Measurements from ENCODE around the gene CRHBP.

CRHBP gene

DNA sequence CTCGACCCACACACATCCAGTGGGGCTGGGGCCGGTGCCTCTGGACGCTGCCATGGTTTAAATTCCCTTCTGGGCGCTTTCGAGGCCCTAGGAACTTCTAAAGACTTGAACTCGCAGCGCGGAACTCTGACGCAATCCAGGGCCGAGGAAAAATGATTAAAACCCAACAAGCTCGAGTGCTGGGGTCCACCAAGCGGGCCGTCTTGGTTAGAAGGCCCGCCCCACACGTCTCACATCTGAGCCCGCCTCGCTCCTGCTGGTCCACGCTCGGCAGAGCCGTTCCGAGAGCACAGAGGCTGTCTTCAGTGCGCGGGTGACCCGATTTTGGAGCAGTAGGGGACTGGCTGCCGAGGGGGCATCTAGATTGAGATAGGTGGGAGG lies 1.5 kb downstream of the CRHBP start:
- Histone ChIP-seq H3K36me3 (ENCODE audit: control insufficient read depth in 4 of 4, insufficient read depth in 4 of 4, low read length in 3 of 4) (peaks cover 0 to 30% (median 10%) of the 10 kb centered on the region in 4 experiments), H3K4me1 (ENCODE audit: control extremely low read depth in 1 of 4, control insufficient read depth in 4 of 4, insufficient read depth in 4 of 4, low read length in 3 of 4) (peaks cover 20 to 81% (median 36%) of the 10 kb centered on the region in 4 experiments), H3K9me3 (ENCODE audit: control extremely low read depth in 1 of 5, control insufficient read depth in 4 of 5, insufficient read depth in 2 of 5, low read depth in 1 of 5, low read length in 4 of 5) (no peaks in the 10 kb centered on the region), H3K27ac (ENCODE audit: insufficient read depth in 1 of 2, low read depth in 1 of 2, low read length in 2 of 2, poor library complexity in 1 of 2, severe bottlenecking in 2 of 2) (peak overlapping the region; percentile 78 to 86), H3K27me3 (replicated peaks in 2 of 5; ENCODE audit: control insufficient read depth in 4 of 5, insufficient read depth in 5 of 5, low read length in 4 of 5) (peaks cover 0 to 8% (median 0%) of the 10 kb centered on the region in 5 experiments), H3K4me3 (ENCODE audit: control insufficient read depth in 1 of 7, extremely low read depth in 1 of 7, insufficient read depth in 4 of 7, low read depth in 2 of 7, low read length in 6 of 7) (peak overlapping the region; percentile 53 to 100 (median 89))
- POLR2A ChIA-PET, result no interaction called here
- WGBS (ENCODE audit: insufficient coverage), result under 1% methylated on average over 22 of the region's 25 CpGs
- DNase-seq, result peak in 2 of 3 donors; percentile 51 to 55
- CTCF ChIA-PET, result interaction anchor here (1.9 kb wide), 1 partner anchor 10 kb away, joined by 6 read pairs; no protein-coding TSS in a partner anchor

GRCh38 chr5:76956033-76956432 lies 3.2 kb downstream of the CRHBP start:
- Histone ChIP-seq H3K4me3 (ENCODE audit: control insufficient read depth in 1 of 7, extremely low read depth in 1 of 7, insufficient read depth in 4 of 7, low read depth in 2 of 7, low read length in 6 of 7) (peak overlapping the region in 5 of 7 experiments; percentile 52 to 100 (median 89)), H3K27ac (ENCODE audit: insufficient read depth in 1 of 2, low read depth in 1 of 2, low read length in 2 of 2, poor library complexity in 1 of 2, severe bottlenecking in 2 of 2) (peak overlapping the region; percentile 78 to 86), H3K9me3 (ENCODE audit: control extremely low read depth in 1 of 5, control insufficient read depth in 4 of 5, insufficient read depth in 2 of 5, low read depth in 1 of 5, low read length in 4 of 5) (no peaks in the 10 kb centered on the region), H3K4me1 (ENCODE audit: control extremely low read depth in 1 of 4, control insufficient read depth in 4 of 4, insufficient read depth in 4 of 4, low read length in 3 of 4) (peaks cover 24 to 84% (median 47%) of the 10 kb centered on the region in 4 experiments), H3K36me3 (ENCODE audit: control insufficient read depth in 4 of 4, insufficient read depth in 4 of 4, low read length in 3 of 4) (peaks cover 0 to 45% (median 13%) of the 10 kb centered on the region in 4 experiments), H3K27me3 (replicated peaks in 2 of 5; ENCODE audit: control insufficient read depth in 4 of 5, insufficient read depth in 5 of 5, low read length in 4 of 5) (peaks cover 0 to 8% (median 0%) of the 10 kb centered on the region in 5 experiments)
- POLR2A ChIA-PET, result interaction anchor here (0.6 to 0.7 kb wide), 2 partner anchors 10 to 45 kb away, joined by 3 to 4 read pairs; no protein-coding TSS in a partner anchor
- CTCF ChIA-PET, result interaction anchor here (0.7 to 1.5 kb wide), 3 partner anchors 10 to 61 kb away, joined by 3 to 5 read pairs (median 4); no protein-coding TSS in a partner anchor
- 55% methylated on average over 2 of the region's 2 CpGs for WGBS (ENCODE audit: insufficient coverage)
- DNase-seq, result no peak

DNA sequence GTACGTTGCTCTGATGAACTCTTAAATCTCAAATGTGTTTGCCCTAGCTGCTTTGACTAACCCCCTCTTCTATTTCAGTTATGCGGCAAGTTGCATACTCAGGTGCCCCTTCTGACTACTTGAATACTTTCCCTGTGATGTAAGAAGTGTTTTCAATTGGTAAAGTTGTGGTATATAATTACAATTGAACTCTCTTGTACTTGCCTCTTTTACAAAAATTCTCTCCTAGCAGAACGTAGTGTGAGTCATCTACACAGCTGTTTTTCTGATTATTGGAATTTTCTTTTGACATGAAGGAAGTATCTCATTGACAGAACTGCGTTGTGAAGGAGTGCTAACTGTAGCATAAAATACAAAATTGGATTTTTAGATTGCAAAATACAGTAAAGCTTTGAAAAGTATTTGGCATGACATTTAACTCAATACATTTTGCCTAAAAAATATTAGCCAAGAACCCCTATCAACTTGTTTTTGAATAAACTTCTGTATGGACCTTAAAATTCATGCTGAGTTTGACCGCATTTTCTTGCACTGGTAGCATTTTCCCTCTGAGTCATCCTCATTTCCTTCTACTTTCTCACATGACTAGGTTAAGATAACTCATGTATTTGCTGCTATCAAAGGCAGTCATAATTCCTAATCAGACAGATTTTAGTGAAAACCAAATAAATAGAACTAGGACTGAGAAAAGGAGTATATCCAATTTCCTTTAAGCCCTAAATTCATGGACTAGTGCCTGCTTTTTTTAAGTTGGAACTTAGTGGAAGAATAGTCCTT lies 6.3 kb downstream of the CRHBP start:
- peaks cover 3 to 69% (median 24%) of the 10 kb centered on the region in 4 experiments for H3K36me3 ChIP-seq (ENCODE audit: control insufficient read depth in 4 of 4, insufficient read depth in 4 of 4, low read length in 3 of 4)
- H3K4me3 ChIP-seq (ENCODE audit: control insufficient read depth in 1 of 7, extremely low read depth in 1 of 7, insufficient read depth in 4 of 7, low read depth in 2 of 7, low read length in 6 of 7), result peak overlapping the region in 3 of 7 experiments; percentile 29 to 100 (median 54)
- H3K27me3 ChIP-seq (replicated peaks in 2 of 5; ENCODE audit: control insufficient read depth in 4 of 5, insufficient read depth in 5 of 5, low read length in 4 of 5), result peaks cover 0 to 7% (median 0%) of the 10 kb centered on the region in 5 experiments
- 0% methylated on average over 2 of the region's 5 CpGs for WGBS (ENCODE audit: insufficient coverage)
- H3K27ac ChIP-seq (ENCODE audit: insufficient read depth in 1 of 2, low read depth in 1 of 2, low read length in 2 of 2, poor library complexity in 1 of 2, severe bottlenecking in 2 of 2), result peak overlapping the region; percentile 31 to 86
- peak; percentile 75 to 92 (median 87) for DNase-seq
- POLR2A ChIA-PET, result no interaction called here
- CTCF ChIA-PET, result interaction anchor here (0.8 to 1.6 kb wide), 3 partner anchors 14 to 92 kb away, joined by 3 to 6 read pairs (median 4); no protein-coding TSS in a partner anchor
- H3K4me1 ChIP-seq (ENCODE audit: control extremely low read depth in 1 of 4, control insufficient read depth in 4 of 4, insufficient read depth in 4 of 4, low read length in 3 of 4), result peaks cover 17 to 70% (median 40%) of the 10 kb centered on the region in 4 experiments
- no peaks in the 10 kb centered on the region for H3K9me3 ChIP-seq (ENCODE audit: control extremely low read depth in 1 of 5, control insufficient read depth in 4 of 5, insufficient read depth in 2 of 5, low read depth in 1 of 5, low read length in 4 of 5)

- H3K9me3 ChIP-seq (ENCODE audit: control extremely low read depth in 1 of 5, control insufficient read depth in 4 of 5, insufficient read depth in 2 of 5, low read depth in 1 of 5, low read length in 4 of 5), result no peaks in the 10 kb centered on the region
- H3K4me3 ChIP-seq (ENCODE audit: control insufficient read depth in 1 of 7, extremely low read depth in 1 of 7, insufficient read depth in 4 of 7, low read depth in 2 of 7, low read length in 6 of 7), result peak overlapping the region in 3 of 7 experiments; percentile 29 to 100 (median 54)
- ChIA-PET CTCF (no interaction called here), POLR2A (no interaction called here)
- peak overlapping the region; percentile 31 to 86 for H3K27ac ChIP-seq (ENCODE audit: insufficient read depth in 1 of 2, low read depth in 1 of 2, low read length in 2 of 2, poor library complexity in 1 of 2, severe bottlenecking in 2 of 2)
- WGBS (ENCODE audit: insufficient coverage), result 93% methylated on average over 2 of the region's 3 CpGs
- H3K4me1 ChIP-seq (ENCODE audit: control extremely low read depth in 1 of 4, control insufficient read depth in 4 of 4, insufficient read depth in 4 of 4, low read length in 3 of 4), result peaks cover 15 to 62% (median 38%) of the 10 kb centered on the region in 4 experiments
- DNase-seq, result peak; percentile 41 to 77 (median 71)
- H3K27me3 ChIP-seq (replicated peaks in 2 of 5; ENCODE audit: control insufficient read depth in 4 of 5, insufficient read depth in 5 of 5, low read length in 4 of 5), result no peaks in the 10 kb centered on the region
- peaks cover 3 to 69% (median 22%) of the 10 kb centered on the region in 4 experiments for H3K36me3 ChIP-seq (ENCODE audit: control insufficient read depth in 4 of 4, insufficient read depth in 4 of 4, low read length in 3 of 4)
Measured at GRCh38 chr5:76960004-76960625, 7.3 kb downstream of the CRHBP start.

DNA sequence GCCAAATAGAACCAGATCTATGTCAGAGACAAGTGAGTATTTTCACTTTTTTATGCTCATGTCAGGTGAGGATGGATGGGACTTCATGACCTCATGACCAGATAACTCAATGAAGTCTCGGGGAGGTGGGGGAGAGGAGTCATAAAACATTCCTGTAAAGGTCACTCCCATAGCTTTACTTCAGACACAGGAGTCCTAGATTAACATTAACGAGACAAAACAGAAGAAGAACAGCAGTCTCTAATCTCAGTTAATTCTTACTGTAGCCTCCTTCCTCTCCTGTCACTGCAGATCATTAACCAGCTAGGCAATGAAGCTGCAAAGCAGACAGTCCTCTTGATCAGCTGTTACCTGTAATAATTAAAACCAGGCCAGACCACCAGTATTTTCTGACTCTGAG lies 11.2 kb downstream of the CRHBP start:
- Histone ChIP-seq H3K4me3 (ENCODE audit: control insufficient read depth in 1 of 7, extremely low read depth in 1 of 7, insufficient read depth in 4 of 7, low read depth in 2 of 7, low read length in 6 of 7) (no peak overlapping the region), H3K4me1 (ENCODE audit: control extremely low read depth in 1 of 4, control insufficient read depth in 4 of 4, insufficient read depth in 4 of 4, low read length in 3 of 4) (peaks cover 6 to 24% (median 20%) of the 10 kb centered on the region in 4 experiments), H3K27me3 (replicated peaks in 2 of 5; ENCODE audit: control insufficient read depth in 4 of 5, insufficient read depth in 5 of 5, low read length in 4 of 5) (no peaks in the 10 kb centered on the region), H3K9me3 (ENCODE audit: control extremely low read depth in 1 of 5, control insufficient read depth in 4 of 5, insufficient read depth in 2 of 5, low read depth in 1 of 5, low read length in 4 of 5) (no peaks in the 10 kb centered on the region), H3K36me3 (ENCODE audit: control insufficient read depth in 4 of 4, insufficient read depth in 4 of 4, low read length in 3 of 4) (peaks cover 3 to 82% (median 24%) of the 10 kb centered on the region in 4 experiments), H3K27ac (ENCODE audit: insufficient read depth in 1 of 2, low read depth in 1 of 2, low read length in 2 of 2, poor library complexity in 1 of 2, severe bottlenecking in 2 of 2) (peak overlapping the region in 1 of 2 experiments; percentile 43)
- ChIA-PET POLR2A (no interaction called here), CTCF (interaction anchor here (1.1 to 1.6 kb wide), 2 partner anchors 96 to 114 kb away, joined by 3 read pairs; no protein-coding TSS in a partner anchor)
- DNase-seq, result no peak
- WGBS (ENCODE audit: insufficient coverage), result 100% methylated on average over 1 of the region's 2 CpGs

GRCh38 chr5:76971511-76971910 lies 18.7 kb downstream of the CRHBP start:
- H3K4me3 ChIP-seq (ENCODE audit: control insufficient read depth in 1 of 7, extremely low read depth in 1 of 7, insufficient read depth in 4 of 7, low read depth in 2 of 7, low read length in 6 of 7), result no peak overlapping the region
- H3K27me3 ChIP-seq (replicated peaks in 2 of 5; ENCODE audit: control insufficient read depth in 4 of 5, insufficient read depth in 5 of 5, low read length in 4 of 5), result no peaks in the 10 kb centered on the region
- no peak overlapping the region for H3K27ac ChIP-seq (ENCODE audit: insufficient read depth in 1 of 2, low read depth in 1 of 2, low read length in 2 of 2, poor library complexity in 1 of 2, severe bottlenecking in 2 of 2)
- H3K4me1 ChIP-seq (ENCODE audit: control extremely low read depth in 1 of 4, control insufficient read depth in 4 of 4, insufficient read depth in 4 of 4, low read length in 3 of 4), result peaks cover 5 to 11% (median 7%) of the 10 kb centered on the region in 4 experiments
- H3K9me3 ChIP-seq (ENCODE audit: control extremely low read depth in 1 of 5, control insufficient read depth in 4 of 5, insufficient read depth in 2 of 5, low read depth in 1 of 5, low read length in 4 of 5), result no peaks in the 10 kb centered on the region
- H3K36me3 ChIP-seq (ENCODE audit: control insufficient read depth in 4 of 4, insufficient read depth in 4 of 4, low read length in 3 of 4), result peaks cover 0 to 57% (median 13%) of the 10 kb centered on the region in 4 experiments
- DNase-seq, result no peak
- 71% methylated on average over 1 of the region's 2 CpGs for WGBS (ENCODE audit: insufficient coverage)
- POLR2A ChIA-PET, result no interaction called here
- CTCF ChIA-PET, result interaction anchor here (1.2 to 1.6 kb wide), 2 partner anchors 10 to 11 kb away, joined by 3 read pairs; no protein-coding TSS in a partner anchor
